Fibroblast of skin of back (primary cell): ENCODE results near the gene JHY. TPM values are rescaled to one million over a fixed set of nuclear protein-coding genes. Genes with fewer than 3 reads are reported as not detected.
"Not testable (repeated sequence)": the region's sequence is repeated elsewhere in the genome, so short reads cannot be mapped to it uniquely, and the experiment has no call there.

Experiments used
- DNase-seq: peaks from one replicate; pipeline ENCODE4 v3.0.0-alpha.2; 2013
- polyA plus RNA-seq, 2 experiments: library from polyadenylated mRNA; unstranded; fragments of 120-200 nt; gene quantifications; one replicate each; pipeline ENCODE4 v1.2.1, GENCODE V29; 2013; ENCODE audit not compliant: insufficient read length in 2 of 2

JHY gene
- 1.8 TPM for polyA plus RNA-seq (2013, experiment 1 of 2; ENCODE audit: insufficient read length)
- polyA plus RNA-seq (2013, experiment 2 of 2; ENCODE audit: insufficient read length) = 1.8 TPM

- DNase-seq = peak; percentile 23
Observed at GRCh38 chr11:122882189-122882856, at the start of gene JHY. Gene JHY, plus strand, starts transcription at chr11:122882759. Its CDS starts 3,091 bp downstream, at chr11:122885850.

GRCh38 chr11:122833846-122834464, 48.6 kb upstream of the JHY start:
- DNase-seq = no peak

- no peak for DNase-seq
Observed at GRCh38 chr11:122836916-122837315, 45.6 kb upstream of the JHY start.

GRCh38 chr11:122837528-122838346, 44.8 kb upstream of the JHY start:
- no peak for DNase-seq

- no peak for DNase-seq
Observed at GRCh38 chr11:122843281-122844141, 39.0 kb upstream of the JHY start.

GRCh38 chr11:122847466-122847865, 35.1 kb upstream of the JHY start:
- no peak for DNase-seq

- no peak for DNase-seq
Observed at GRCh38 chr11:122848186-122848585, 34.4 kb upstream of the JHY start.

- DNase-seq = peak; percentile 72
Observed at GRCh38 chr11:122850076-122850631, 32.4 kb upstream of the JHY start.

- no peak for DNase-seq
Observed at GRCh38 chr11:122851366-122851966, 31.1 kb upstream of the JHY start.

GRCh38 chr11:122852074-122852795, 30.3 kb upstream of the JHY start:
- DNase-seq = peak; percentile 59

GRCh38 chr11:122852796-122853160, 29.8 kb upstream of the JHY start:
- DNase-seq = no peak

- DNase-seq = peak; percentile 21
Observed at GRCh38 chr11:122853261-122853660, 29.3 kb upstream of the JHY start.

- DNase-seq = peak; percentile 79
Observed at GRCh38 chr11:122853971-122854446, 28.6 kb upstream of the JHY start.

GRCh38 chr11:122861631-122862030, 20.9 kb upstream of the JHY start:
- DNase-seq = no peak

GRCh38 chr11:122862091-122862490, 20.5 kb upstream of the JHY start:
- DNase-seq = no peak

- not testable (repeated sequence) for DNase-seq
Observed at GRCh38 chr11:122863154-122863553, 19.4 kb upstream of the JHY start.

GRCh38 chr11:122863704-122864326, 18.7 kb upstream of the JHY start:
- peak; percentile 49 for DNase-seq

- no peak for DNase-seq
Observed at GRCh38 chr11:122864386-122865115, 18.0 kb upstream of the JHY start.

GRCh38 chr11:122869622-122870021, 12.9 kb upstream of the JHY start:
- DNase-seq = no peak

- no peak for DNase-seq
Observed at GRCh38 chr11:122871302-122871701, 11.3 kb upstream of the JHY start.
